HG03558 (cell line): Measurements from ENCODE around the gene DNAJB9.

Experiments used
- ATAC-seq: cut with Tn5 transposase; IDR thresholded peaks from one replicate; pipeline ENCODE4 v1.9.1; 2021; ENCODE audit warnings: moderate number of reproducible peaks; ENCODE audit not compliant: unreplicated experiment; ENCODE audit errors: extremely low read depth

DNAJB9 gene

GRCh38 chr7:108565987-108566386 lies 3.7 kb upstream of the DNAJB9 start:
- ATAC-seq, result no peak

- ATAC-seq, result no peak
These were observed 783 bp upstream of the DNAJB9 start for GRCh38 chr7:108568801-108569380.

DNA sequence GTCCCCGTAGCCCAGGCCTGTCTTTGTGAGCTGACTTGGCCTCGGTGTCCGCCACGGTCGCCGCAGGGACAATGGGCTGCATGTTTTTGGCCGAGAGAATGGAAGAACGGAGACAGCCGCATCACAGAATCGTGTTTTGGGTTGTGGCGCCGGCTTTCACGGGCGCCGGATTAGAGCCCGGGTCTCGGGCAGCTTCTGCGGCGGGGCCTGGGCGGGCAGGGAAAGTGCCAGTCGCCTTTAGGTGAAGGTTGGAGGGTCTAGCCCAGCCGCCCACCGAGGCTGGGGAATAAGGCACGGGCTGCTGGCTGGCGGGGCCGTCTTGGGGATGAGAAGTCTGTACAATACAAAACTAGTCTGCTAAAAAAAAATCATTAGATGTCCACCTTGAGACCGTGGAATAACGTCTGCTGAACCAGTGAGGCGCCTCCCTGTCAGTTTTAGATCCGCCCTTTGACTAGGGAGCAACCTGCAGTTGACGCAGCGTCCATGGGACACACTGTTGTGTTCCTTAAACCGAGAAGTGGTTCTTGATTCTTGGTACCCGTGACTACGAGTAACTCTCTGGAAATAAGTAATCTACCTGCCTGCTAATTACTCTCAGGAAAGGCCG lies 577 bp downstream of the DNAJB9 start:
- ATAC-seq, result peak; percentile 11

GRCh38 chr7:108572480-108572879 lies 2.8 kb downstream of the DNAJB9 start:
- ATAC-seq, result no peak

- no peak for ATAC-seq
These were observed 5.5 kb downstream of the DNAJB9 start for GRCh38 chr7:108575156-108575555.

DNA sequence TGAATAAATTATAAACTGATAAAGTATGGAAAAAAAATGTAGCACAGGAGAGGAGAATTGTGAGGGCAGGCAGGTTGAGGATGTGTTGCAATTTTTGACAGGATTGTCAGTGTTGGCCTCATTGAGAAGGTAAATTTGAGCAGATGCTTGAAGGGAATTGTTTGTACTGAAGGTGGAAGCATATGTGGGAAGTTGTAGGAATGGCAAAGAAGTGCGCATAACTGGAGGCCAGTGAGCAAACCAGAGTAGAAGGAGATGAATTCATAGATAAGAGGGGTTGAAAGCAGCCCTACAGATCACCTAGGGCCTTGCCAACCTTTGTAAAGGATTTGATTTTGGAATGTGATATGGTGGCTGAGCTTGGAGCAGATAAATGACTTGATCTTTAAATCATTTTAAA lies 6.4 kb downstream of the DNAJB9 start:
- ATAC-seq, result no peak

GRCh38 chr7:108578937-108579336 lies 9.3 kb downstream of the DNAJB9 start:
- ATAC-seq, result no peak

DNA sequence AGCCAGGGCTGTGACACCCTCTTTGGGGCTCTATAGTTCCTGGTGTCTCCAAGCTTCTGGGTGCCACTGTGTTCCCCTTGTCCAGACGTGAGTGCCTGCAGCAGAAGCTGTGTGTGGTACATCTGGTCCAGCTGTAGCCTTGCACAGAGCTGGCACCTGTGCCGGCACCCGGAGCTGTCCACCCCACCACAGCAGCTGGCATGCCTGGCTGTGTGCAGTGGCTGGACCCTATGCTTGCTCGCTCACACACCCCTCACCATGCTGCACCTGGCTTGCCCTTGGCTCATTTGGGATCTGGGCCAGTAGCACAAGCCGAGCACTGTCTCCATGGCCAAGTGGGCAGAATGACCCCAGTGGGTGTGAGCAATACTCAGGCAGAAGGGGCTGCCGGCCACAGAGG lies 10.6 kb downstream of the DNAJB9 start:
- ATAC-seq, result no peak

- no peak for ATAC-seq
These were observed 12.2 kb downstream of the DNAJB9 start for GRCh38 chr7:108581655-108582491.

DNA sequence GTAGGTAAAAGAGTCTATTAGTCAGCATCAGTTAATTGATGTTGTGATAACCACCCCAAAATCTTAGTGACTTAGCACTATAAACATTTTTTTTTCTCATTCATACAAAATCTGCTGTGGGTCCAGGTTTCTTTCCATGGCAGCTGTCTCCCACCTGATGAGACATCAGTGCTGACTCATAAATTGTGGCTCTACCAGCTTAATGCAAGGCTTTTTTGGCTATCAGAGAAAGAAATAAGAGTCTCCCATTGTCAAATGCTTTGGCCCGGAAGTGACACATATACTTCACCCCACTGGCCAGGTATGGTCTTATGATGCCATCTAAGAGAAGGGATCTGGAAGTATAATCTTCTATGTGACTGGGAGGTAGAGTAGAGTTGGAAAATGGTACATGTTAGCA lies 14.5 kb downstream of the DNAJB9 start:
- ATAC-seq, result no peak

DNA sequence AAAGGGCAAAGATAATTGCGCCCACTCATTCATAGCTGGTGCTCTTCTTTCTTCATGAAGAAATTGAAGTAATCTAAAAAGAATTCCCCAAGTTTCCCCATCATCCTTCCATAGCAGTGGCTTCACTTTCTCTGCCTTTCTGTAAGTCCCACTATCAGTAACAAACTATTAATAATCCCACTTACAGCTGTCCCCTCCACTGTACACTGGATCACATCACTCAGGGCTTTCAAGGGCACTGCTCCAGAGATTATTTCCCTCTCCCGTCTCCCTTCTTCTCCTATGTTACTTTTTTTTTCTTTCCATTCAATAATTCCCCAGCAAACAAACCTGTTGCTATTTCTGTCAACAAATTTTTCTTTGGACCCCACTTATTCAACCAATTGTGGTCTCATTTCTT lies 16.2 kb downstream of the DNAJB9 start:
- ATAC-seq, result no peak

GRCh38 chr7:108586274-108586710 lies 16.6 kb downstream of the DNAJB9 start:
- ATAC-seq, result no peak

DNA sequence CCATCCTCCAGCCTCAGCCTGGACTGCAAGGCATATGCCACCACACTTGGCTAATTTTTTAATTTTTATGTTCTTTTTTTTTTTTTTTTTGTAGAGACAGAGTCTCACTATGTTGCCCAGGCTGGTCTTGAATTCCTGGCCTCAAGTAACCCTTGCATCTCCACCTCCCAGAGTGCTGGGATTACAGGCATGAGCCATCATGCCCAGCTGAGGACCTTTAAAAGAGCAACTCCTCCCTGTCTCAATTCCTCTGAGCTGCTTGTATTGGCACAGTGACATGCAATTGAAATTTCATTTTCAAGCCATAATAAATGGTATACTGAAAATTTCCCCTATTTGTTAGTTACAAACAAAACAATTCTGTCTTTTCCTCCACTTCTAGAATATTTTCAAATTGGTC lies 19.5 kb downstream of the DNAJB9 start:
- no peak for ATAC-seq

- no peak for ATAC-seq
These were observed 20.2 kb downstream of the DNAJB9 start for GRCh38 chr7:108589874-108590273.

- ATAC-seq, result no peak
These were observed 20.9 kb downstream of the DNAJB9 start for GRCh38 chr7:108590606-108591005.

DNA sequence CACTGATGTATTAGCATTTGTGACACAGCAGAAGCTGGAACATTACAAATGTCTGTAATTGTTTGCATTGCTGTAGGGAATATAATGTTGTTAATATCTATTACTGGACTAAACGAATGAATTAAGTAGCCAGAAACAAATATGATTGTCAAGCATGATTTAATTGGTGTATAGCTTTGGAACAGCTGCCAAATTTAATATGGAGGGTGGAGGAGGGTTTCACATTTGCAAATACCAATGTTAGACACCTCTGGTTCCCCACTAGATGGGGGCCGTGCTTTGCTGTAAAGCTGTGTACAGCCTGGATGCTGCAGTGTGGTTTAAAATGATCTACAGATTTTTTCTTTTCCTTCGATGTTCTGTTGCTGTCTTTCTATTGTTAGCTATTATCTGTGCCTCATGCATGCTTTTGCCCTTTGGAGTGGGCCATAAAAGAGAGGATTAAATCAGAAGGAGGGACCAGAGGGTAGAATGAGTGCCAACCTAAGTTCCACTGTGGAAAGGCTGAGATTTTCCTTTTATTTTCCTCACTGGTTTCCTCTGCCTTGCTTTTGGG lies 23.1 kb downstream of the DNAJB9 start:
- ATAC-seq, result no peak

DNA sequence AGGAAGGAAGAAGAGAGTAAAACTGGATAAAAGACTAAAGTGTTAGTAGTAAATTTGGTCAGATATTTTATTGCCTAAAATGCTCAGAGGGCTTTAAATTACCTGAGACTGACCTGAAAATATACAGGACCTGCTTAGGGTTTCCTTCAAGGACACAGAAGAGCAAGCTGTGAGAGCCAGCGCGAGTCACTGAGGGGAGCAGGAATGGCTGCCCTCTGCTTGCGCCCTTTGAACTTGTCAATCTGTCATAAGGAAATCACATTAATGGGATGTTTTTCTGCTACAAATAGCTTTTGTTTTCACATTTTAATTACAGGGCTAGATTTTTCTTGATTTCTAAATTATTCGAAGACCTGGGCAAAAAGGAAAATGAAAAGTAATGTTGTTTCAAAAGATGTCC lies 26.9 kb downstream of the DNAJB9 start:
- ATAC-seq, result no peak

DNA sequence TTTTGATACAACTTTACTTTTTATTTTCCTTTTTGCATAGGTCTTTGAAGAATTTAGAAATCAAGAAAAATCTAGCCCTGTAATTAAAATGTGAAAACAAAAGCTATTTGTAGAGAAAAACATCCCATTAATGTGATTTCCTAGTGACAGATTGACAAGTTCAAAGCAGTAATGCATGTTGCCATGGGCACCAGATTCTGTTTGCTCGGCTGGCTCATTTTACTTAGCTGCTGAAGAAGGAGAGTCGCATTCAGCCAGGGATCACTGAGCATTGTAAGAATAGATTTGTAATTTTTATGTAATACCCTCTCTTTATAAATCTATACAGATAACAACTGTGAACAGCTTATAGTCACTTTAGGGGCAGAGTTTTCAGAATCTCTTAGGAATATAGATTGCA lies 28.5 kb downstream of the DNAJB9 start:
- ATAC-seq, result no peak

GRCh38 chr7:108598914-108599580 lies 29.4 kb downstream of the DNAJB9 start:
- ATAC-seq, result no peak

DNA sequence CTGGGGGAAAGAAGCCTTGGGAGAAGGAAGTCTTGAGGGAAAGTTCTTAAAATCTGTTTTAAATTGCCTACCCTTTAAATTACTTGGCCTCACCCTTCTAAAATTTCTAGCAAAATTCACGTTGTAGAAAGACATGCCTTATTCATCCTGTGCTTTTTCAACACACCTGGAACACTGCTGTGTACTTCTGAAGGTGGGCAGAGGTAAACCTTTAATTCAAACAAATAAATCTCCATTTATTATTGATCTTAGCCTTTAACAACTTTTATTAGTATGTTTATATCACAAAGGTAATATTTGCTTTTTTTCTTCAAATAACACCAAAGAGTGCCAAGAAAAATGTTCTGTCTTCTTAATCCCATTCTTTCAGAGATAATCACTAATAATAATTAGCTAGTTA lies 30.7 kb downstream of the DNAJB9 start:
- ATAC-seq, result no peak
